ENCODE measurements around the gene LRRC38. TPM values are rescaled to one million over a fixed set of nuclear protein-coding genes. Genes with fewer than 3 reads are reported as not detected.

Gene LRRC38
- total and polyA plus RNA-seq, 2 donors from 2014 or later, result not detected

DNA sequence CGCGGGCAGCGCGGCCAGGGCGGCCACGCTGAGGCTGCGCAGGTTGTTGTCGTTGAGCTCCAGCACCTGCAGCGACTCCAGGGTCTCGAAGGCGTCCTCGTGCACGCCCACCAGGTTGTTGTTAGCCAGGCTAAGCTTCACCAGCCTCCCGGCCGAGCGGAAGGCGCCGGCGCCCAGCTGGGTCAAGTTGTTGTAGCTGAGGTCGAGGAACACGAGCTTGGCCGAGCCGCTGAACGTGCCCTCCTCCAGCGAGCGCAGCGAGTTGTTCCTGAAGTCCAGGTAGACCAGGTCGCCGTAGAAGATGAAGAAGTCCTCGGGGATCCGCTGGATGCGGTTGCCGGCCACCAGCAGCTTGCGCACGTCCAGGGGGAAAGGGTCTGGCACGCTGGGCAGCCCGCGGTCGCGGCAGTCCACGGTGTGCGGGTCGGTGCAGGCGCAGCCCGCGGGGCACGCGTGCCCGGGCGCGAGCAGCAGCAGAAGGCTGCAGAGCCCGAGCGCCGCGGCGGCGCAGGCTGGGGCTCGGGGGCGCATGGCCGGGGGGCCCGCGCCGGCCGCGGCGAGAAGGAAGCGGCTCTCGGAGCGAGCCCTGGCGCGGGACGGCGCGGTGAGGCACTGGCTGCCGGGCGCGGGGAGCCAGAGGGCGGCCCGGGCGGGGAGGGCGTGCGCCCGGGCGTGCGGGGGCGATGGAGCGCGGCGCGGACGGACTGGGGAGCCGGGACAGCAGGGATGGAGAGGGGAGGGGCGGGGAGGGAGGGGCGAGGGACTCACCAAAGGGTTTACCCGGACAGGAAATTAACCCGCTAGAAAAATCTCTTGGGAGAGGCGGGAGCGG, 524 bp downstream of the LRRC38 start:
- intact Hi-C loops (cut with DNase I), result no loop called here
- TF ChIP-seq, protein P1, sequence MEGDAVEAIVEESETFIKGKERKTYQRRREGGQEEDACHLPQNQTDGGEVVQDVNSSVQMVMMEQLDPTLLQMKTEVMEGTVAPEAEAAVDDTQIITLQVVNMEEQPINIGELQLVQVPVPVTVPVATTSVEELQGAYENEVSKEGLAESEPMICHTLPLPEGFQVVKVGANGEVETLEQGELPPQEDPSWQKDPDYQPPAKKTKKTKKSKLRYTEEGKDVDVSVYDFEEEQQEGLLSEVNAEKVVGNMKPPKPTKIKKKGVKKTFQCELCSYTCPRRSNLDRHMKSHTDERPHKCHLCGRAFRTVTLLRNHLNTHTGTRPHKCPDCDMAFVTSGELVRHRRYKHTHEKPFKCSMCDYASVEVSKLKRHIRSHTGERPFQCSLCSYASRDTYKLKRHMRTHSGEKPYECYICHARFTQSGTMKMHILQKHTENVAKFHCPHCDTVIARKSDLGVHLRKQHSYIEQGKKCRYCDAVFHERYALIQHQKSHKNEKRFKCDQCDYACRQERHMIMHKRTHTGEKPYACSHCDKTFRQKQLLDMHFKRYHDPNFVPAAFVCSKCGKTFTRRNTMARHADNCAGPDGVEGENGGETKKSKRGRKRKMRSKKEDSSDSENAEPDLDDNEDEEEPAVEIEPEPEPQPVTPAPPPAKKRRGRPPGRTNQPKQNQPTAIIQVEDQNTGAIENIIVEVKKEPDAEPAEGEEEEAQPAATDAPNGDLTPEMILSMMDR (IDR thresholded peaks at IDR 0.05; ENCODE audit: borderline replicate concordance, extremely low read depth, insufficient read depth), result no peak
- no peaks in the 10 kb centered on the region for H3K4me1 ChIP-seq (ENCODE audit: control insufficient read depth in 2 of 3, insufficient read depth in 2 of 3, low read depth in 1 of 3, low read length in 3 of 3)
- H3K27ac ChIP-seq (ENCODE audit: low read depth in 2 of 2, low read length in 2 of 2), result no peak overlapping the region
- H3K9me3 ChIP-seq (ENCODE audit: control insufficient read depth in 2 of 3, insufficient read depth in 1 of 3, low read length in 3 of 3), result no peaks in the 10 kb centered on the region
- DNase-seq (peak in 4 of 5 donors; percentile 56 to 60 (median 58)), FAIRE-seq (no peak)
- peaks cover 22% of the 10 kb centered on the region for H3K27me3 ChIP-seq (ENCODE audit: control insufficient read depth, insufficient read depth, low read length)
- no peak overlapping the region for H3K9ac ChIP-seq (ENCODE audit: low read length in 3 of 3)
- no peaks in the 10 kb centered on the region for H3K36me3 ChIP-seq (ENCODE audit: control insufficient read depth in 2 of 3, insufficient read depth in 3 of 3, low read length in 3 of 3)
- H3K4me3 ChIP-seq (ENCODE audit: low read length in 3 of 3), result no peak overlapping the region

DNA sequence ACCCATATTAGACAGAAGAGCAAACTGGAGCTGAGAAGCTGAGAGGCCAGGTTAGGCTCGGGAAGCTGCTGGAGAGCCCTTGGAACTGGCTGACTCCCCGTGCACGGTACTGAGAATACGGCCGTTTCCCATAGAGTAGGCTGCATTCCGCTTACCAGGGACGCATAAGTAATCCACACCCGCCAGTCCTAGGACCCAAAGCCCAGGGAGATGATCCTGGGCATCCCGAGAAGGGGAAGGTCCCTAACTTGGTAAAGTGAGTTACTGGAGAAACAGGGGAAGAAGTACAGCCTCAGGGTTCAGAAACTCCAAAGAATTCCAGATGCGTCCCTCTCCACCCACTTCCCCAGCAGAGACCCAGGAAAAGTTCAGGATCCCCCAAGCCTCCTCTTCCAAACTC, 1.3 kb downstream of the LRRC38 start:
- Histone ChIP-seq H3K9ac (ENCODE audit: low read length in 3 of 3) (no peak overlapping the region), H3K36me3 (ENCODE audit: control insufficient read depth in 2 of 3, insufficient read depth in 3 of 3, low read length in 3 of 3) (no peaks in the 10 kb centered on the region), H3K4me3 (ENCODE audit: low read length in 3 of 3) (no peak overlapping the region), H3K9me3 (ENCODE audit: control insufficient read depth in 2 of 3, insufficient read depth in 1 of 3, low read length in 3 of 3) (no peaks in the 10 kb centered on the region), H3K27ac (ENCODE audit: low read depth in 2 of 2, low read length in 2 of 2) (no peak overlapping the region), H3K4me1 (ENCODE audit: control insufficient read depth in 2 of 3, insufficient read depth in 2 of 3, low read depth in 1 of 3, low read length in 3 of 3) (no peaks in the 10 kb centered on the region), H3K27me3 (ENCODE audit: control insufficient read depth, insufficient read depth, low read length) (peaks cover 18% of the 10 kb centered on the region)
- intact Hi-C loops (cut with DNase I), result no loop called here
- TF ChIP-seq, protein P1 (IDR thresholded peaks at IDR 0.05; ENCODE audit: borderline replicate concordance, extremely low read depth, insufficient read depth), result no peak
- FAIRE-seq, result no peak
- peak in 1 of 5 donors; percentile 12 for DNase-seq

DNA sequence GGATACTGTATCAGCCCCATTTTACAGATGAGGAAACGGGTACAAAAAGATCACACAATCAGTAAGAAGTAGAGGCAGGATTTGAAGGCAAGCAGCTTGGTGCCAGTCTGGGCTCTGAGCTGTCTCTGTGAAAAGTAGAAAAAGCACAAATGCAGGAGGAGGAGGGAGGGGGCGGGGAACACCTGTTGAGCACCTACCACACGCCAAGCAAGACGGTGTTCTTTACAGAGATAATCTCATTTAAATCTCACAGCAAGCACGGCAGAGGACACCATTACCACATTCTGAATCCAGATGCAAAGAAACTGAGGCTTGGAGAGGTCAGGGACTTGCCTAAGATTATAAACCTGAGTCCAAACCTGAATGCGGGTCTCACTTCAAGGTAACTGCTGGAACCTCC, 3.3 kb downstream of the LRRC38 start:
- DNase-seq, result no peak
- Histone ChIP-seq H3K4me1 (ENCODE audit: control insufficient read depth in 2 of 3, insufficient read depth in 2 of 3, low read depth in 1 of 3, low read length in 3 of 3) (no peaks in the 10 kb centered on the region), H3K27ac (ENCODE audit: low read depth in 2 of 2, low read length in 2 of 2) (no peak overlapping the region), H3K36me3 (ENCODE audit: control insufficient read depth in 2 of 3, insufficient read depth in 3 of 3, low read length in 3 of 3) (no peaks in the 10 kb centered on the region), H3K9ac (ENCODE audit: low read length in 3 of 3) (no peak overlapping the region), H3K4me3 (ENCODE audit: low read length in 3 of 3) (no peak overlapping the region), H3K27me3 (ENCODE audit: control insufficient read depth, insufficient read depth, low read length) (peaks cover 17% of the 10 kb centered on the region), H3K9me3 (ENCODE audit: control insufficient read depth in 2 of 3, insufficient read depth in 1 of 3, low read length in 3 of 3) (no peaks in the 10 kb centered on the region)
- intact Hi-C loops (cut with DNase I), result no loop called here
- FAIRE-seq, result no peak
- TF ChIP-seq, protein P1 (IDR thresholded peaks at IDR 0.05; ENCODE audit: borderline replicate concordance, extremely low read depth, insufficient read depth), result no peak

Measured in kidney (tissue), 14 donors.